K562 (cell line): ENCODE data around the gene HRAS. TPM values are rescaled to one million over a fixed set of nuclear protein-coding genes. Genes with fewer than 3 reads are reported as not detected.

Experiments
- ARNT ChIP-seq, 2 experiments: fragments of 450-650 bp; IDR thresholded peaks; 2 replicates each; pipeline ENCODE4 v1.6.1; 2016; ENCODE audit warnings: mild to moderate bottlenecking in 1 of 2
- ATF7 ChIP-seq: fragments of 450-650 bp; IDR thresholded peaks from 2 replicates; pipeline ENCODE4 v1.7.1; 2014; ENCODE audit warnings: mild to moderate bottlenecking, moderate library complexity
- CCNT2 ChIP-seq: IDR thresholded peaks from 2 replicates; pipeline ENCODE4 v1.6.1; 2011; ENCODE audit warnings: borderline replicate concordance, low read depth, mild to moderate bottlenecking, moderate library complexity, mixed read lengths, low read length; ENCODE audit not compliant: insufficient read length; ENCODE audit errors: extremely low read depth
- CHD2 ChIP-seq: IDR thresholded peaks from 2 replicates; pipeline ENCODE4 v1.6.1; 2011; ENCODE audit warnings: low read depth, low read length
- CTBP1 ChIP-seq: fragments of 450-650 bp; IDR thresholded peaks from 2 replicates; pipeline ENCODE4 v1.6.1; 2016; ENCODE audit warnings: borderline replicate concordance
- ELF1 ChIP-seq: fragments of 200-800 bp; sonication (Bioruptor generic); IDR thresholded peaks from 2 replicates; pipeline ENCODE4 v1.6.1; 2016; ENCODE audit warnings: missing genetic modification characterization, missing compliant biosample characterization
- GATAD2B ChIP-seq: fragments of 450-650 bp; IDR thresholded peaks from 2 replicates; pipeline ENCODE4 v1.6.1; 2017; ENCODE audit warnings: mild to moderate bottlenecking, borderline replicate concordance
- L3MBTL2 ChIP-seq: fragments of 450-650 bp; IDR thresholded peaks from 2 replicates; pipeline ENCODE4 v1.6.1; 2016; ENCODE audit warnings: mild to moderate bottlenecking, moderate library complexity
- NRF1 ChIP-seq, 2 experiments: fragments of 450-650 bp; IDR thresholded peaks in 1 of 2; conservative IDR thresholded peaks in 1 of 2; 2 replicates each; pipeline ENCODE4 v1.6.1; 2014; ENCODE audit warnings: mild to moderate bottlenecking in 2 of 2
- PKNOX1 ChIP-seq: fragments of 450-650 bp; IDR thresholded peaks from 2 replicates; pipeline ENCODE4 v1.6.1; 2016
- POLR2AphosphoS2 ChIP-seq: IDR thresholded peaks from 2 replicates; pipeline ENCODE4 v1.6.1; 2012; ENCODE audit warnings: low read length, improper control_type of control experiment
- PURB ChIP-seq: sonication (generic); formaldehyde crosslinking; IDR thresholded peaks from 2 replicates; pipeline ENCODE4 v1.9.0; 2021; ENCODE audit warnings: low read depth, mild to moderate bottlenecking, missing genetic modification reagents
- RBFOX2 ChIP-seq: fragments of 200-400 bp; formaldehyde crosslinking; IDR thresholded peaks from 2 replicates; pipeline ENCODE4 v1.6.1; 2017; ENCODE audit warnings: low read depth, mild to moderate bottlenecking, low read length, moderate library complexity
- TBP ChIP-seq: optimal IDR thresholded peaks from 2 replicates; pipeline ENCODE3; 2011; ENCODE audit warnings: low read depth, low read length, improper control_type of control experiment
- ZFX ChIP-seq: sonication (generic); formaldehyde crosslinking; IDR thresholded peaks from 2 replicates; pipeline ENCODE4 v1.8.0; 2022; ENCODE audit warnings: mild to moderate bottlenecking, missing genetic modification reagents, moderate library complexity
- polyA plus RNA-seq, 8 experiments: library from polyadenylated mRNA; depleted of rRNA in 4 of 8; stranded (reverse) in 5 of 8; unstranded in 3 of 8; fragments of >200 nt; fragmentation: Nextera tagmentation in 2 of 8; fragmentation: Illumina TruSeq in 1 of 8; extraction: Ambion mirVana in 2 of 8; extraction: Trizol in 1 of 8; gene quantifications; 2 replicates each; pipeline versions ENCODE4 v1.2.1 to v1.2.3, GENCODE V29; 2011 to 2014; ENCODE audit warnings: inconsistent platforms in 1 of 8, missing spikeins in 1 of 8
- total RNA-seq, 7 experiments: library from RNA; depleted of rRNA in 6 of 7; stranded (reverse); fragments of >200 nt in 6 of 7; fragmentation: Illumina TruSeq in 2 of 7; extraction: Trizol in 2 of 7; gene quantifications; 2 replicates each; pipeline versions ENCODE4 v1.2.1 to v1.2.3, GENCODE V29; 2011 to 2021; ENCODE audit warnings: low replicate concordance in 1 of 7
- TF ChIP-seq, protein P1 (sequence below): conservative IDR thresholded peaks from 2 replicates; pipeline ENCODE4 v1.6.1; 2011; ENCODE audit warnings: low read depth, mild to moderate bottlenecking, low read length; ENCODE audit not compliant: control insufficient read depth
- TF ChIP-seq, protein P2 (sequence below): fragments of 250-450 bp; sonication (Bioruptor Pico); IDR thresholded peaks from 2 replicates; pipeline ENCODE4 v1.8.0; 2022; ENCODE audit warnings: moderate library complexity, mild to moderate bottlenecking, inconsistent platforms
- TF ChIP-seq, protein P3 (sequence below): sonication (generic); formaldehyde crosslinking; IDR thresholded peaks from 2 replicates; pipeline ENCODE4 v1.8.1; 2023; ENCODE audit warnings: mild to moderate bottlenecking, missing genetic modification reagents
- TF ChIP-seq, protein P4 (sequence below): fragments of 250-450 bp; sonication (Bioruptor Pico); IDR thresholded peaks from 2 replicates; pipeline ENCODE4 v1.5.0; 2021

The HRAS gene
- total and polyA plus RNA-seq, 9 of the 15 experiments (the other 6 are each of a cell fraction or from before 2014, with no cell fraction given), result 2.8 to 73.5 (median 29.6) TPM

DNA sequence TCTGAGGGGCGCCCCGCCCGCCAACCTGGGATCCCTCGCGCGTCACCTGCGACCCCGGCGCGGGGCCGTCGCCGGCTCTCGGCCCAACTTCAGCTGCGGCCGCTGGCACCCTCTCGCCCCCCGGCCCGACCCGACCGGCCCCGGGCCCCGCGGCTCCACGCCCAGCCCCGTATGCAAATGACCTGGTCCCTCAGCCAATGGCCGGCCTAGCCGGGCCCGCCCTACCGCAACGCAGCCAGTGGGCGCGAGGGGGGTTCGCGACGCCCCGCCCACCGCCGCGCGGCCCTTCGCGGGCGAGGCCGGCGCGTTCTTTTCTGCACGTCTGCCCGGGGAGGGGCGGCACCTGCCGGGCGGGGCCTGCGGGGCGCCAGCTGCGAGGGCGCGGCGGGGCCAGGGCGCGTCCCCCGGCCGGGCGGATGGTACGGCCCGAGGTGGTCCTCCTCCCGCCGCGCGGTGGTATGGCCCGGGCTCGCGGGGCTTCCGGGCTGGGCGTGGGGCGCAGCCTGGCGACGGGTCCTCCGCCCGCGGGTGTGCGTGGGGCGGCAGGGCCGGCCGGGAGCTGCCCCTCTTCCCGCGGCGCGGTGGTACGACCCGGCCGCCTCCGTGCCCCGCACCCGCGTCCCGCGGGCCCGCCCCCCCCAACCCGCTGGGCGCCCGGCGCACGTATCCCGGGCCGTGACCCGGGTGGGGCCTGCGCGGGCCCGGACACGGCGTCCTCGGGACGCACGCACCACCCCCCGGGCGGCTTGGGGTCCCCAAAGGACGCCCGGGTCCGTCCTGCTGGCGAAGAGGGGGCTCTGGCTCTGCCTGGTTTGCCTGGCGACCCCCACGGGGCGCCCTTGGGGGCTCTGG is 33.2 kb upstream of the HRAS start (continued):
- TF ChIP-seq TBP (no peak), ZFX (0 out of 2 replicates have a peak, but pooled peaks have one; percentile 30), ATF7 (peak; percentile 98), ARNT (IDR thresholded peaks at IDR 0.05) (no peak), POLR2AphosphoS2 (no peak), ELF1 (tag) (peak; percentile 73), L3MBTL2 (peak; percentile 46), GATAD2B (peak; percentile 98), RBFOX2 (peak; percentile 68), CHD2 (0 out of 2 replicates have a peak, but pooled peaks have one; percentile 27), CTBP1 (peak; percentile 96), CCNT2 (peak; percentile 94), PURB (CRISPR knock-in tag) (no peak), NRF1 (conservative IDR thresholded peaks at IDR 0.05 in 1 of 2, IDR thresholded peaks at IDR 0.05 in 1 of 2) (peak; percentile 41 to 43; a peak in 2 of 4 replicates), PKNOX1 (no peak)
- TF ChIP-seq, protein P1, sequence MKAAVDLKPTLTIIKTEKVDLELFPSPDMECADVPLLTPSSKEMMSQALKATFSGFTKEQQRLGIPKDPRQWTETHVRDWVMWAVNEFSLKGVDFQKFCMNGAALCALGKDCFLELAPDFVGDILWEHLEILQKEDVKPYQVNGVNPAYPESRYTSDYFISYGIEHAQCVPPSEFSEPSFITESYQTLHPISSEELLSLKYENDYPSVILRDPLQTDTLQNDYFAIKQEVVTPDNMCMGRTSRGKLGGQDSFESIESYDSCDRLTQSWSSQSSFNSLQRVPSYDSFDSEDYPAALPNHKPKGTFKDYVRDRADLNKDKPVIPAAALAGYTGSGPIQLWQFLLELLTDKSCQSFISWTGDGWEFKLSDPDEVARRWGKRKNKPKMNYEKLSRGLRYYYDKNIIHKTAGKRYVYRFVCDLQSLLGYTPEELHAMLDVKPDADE, result peak; percentile 56; the same call in 1 of the 2 replicates
- TF ChIP-seq, protein P2, sequence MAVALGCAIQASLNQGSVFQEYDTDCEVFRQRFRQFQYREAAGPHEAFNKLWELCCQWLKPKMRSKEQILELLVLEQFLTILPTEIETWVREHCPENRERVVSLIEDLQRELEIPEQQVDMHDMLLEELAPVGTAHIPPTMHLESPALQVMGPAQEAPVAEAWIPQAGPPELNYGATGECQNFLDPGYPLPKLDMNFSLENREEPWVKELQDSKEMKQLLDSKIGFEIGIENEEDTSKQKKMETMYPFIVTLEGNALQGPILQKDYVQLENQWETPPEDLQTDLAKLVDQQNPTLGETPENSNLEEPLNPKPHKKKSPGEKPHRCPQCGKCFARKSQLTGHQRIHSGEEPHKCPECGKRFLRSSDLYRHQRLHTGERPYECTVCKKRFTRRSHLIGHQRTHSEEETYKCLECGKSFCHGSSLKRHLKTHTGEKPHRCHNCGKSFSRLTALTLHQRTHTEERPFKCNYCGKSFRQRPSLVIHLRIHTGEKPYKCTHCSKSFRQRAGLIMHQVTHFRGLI, result no peak
- TF ChIP-seq, protein P3, sequence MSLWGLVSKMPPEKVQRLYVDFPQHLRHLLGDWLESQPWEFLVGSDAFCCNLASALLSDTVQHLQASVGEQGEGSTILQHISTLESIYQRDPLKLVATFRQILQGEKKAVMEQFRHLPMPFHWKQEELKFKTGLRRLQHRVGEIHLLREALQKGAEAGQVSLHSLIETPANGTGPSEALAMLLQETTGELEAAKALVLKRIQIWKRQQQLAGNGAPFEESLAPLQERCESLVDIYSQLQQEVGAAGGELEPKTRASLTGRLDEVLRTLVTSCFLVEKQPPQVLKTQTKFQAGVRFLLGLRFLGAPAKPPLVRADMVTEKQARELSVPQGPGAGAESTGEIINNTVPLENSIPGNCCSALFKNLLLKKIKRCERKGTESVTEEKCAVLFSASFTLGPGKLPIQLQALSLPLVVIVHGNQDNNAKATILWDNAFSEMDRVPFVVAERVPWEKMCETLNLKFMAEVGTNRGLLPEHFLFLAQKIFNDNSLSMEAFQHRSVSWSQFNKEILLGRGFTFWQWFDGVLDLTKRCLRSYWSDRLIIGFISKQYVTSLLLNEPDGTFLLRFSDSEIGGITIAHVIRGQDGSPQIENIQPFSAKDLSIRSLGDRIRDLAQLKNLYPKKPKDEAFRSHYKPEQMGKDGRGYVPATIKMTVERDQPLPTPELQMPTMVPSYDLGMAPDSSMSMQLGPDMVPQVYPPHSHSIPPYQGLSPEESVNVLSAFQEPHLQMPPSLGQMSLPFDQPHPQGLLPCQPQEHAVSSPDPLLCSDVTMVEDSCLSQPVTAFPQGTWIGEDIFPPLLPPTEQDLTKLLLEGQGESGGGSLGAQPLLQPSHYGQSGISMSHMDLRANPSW (CRISPR knock-in tag), result 0 out of 2 replicates have a peak, but pooled peaks have one; percentile 31
- TF ChIP-seq, protein P4, sequence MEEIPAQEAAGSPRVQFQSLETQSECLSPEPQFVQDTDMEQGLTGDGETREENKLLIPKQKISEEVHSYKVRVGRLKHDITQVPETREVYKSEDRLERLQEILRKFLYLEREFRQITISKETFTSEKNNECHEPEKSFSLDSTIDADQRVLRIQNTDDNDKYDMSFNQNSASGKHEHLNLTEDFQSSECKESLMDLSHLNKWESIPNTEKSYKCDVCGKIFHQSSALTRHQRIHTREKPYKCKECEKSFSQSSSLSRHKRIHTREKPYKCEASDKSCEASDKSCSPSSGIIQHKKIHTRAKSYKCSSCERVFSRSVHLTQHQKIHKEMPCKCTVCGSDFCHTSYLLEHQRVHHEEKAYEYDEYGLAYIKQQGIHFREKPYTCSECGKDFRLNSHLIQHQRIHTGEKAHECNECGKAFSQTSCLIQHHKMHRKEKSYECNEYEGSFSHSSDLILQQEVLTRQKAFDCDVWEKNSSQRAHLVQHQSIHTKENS (CRISPR knock-in tag), result no peak
